GM12865 (cell line): ENCODE measurements around the gene MCF2L.

Experiments
- DNase-seq: peaks from one replicate; pipeline ENCODE4 v3.0.0; 2010; ENCODE audit warnings: low read depth
- H3K4me3 ChIP-seq: 2 replicates; pipeline ENCODE4 v1.5.1; 2011; ENCODE audit warnings: mild to moderate bottlenecking, low read depth, low read length, control low read depth
- CTCF ChIP-seq: IDR thresholded peaks from 2 replicates; pipeline ENCODE4 v1.5.1; 2011; ENCODE audit warnings: low read length, control low read depth, low read depth, inconsistent platforms; ENCODE audit not compliant: insufficient read depth; ENCODE audit errors: missing control alignments

The MCF2L gene

GRCh38 chr13:113114511-113115362, 145.7 kb downstream of the MCF2L start:
- no peak for DNase-seq
- no peak overlapping the region for H3K4me3 ChIP-seq
- no peak for TF ChIP-seq CTCF

DNA sequence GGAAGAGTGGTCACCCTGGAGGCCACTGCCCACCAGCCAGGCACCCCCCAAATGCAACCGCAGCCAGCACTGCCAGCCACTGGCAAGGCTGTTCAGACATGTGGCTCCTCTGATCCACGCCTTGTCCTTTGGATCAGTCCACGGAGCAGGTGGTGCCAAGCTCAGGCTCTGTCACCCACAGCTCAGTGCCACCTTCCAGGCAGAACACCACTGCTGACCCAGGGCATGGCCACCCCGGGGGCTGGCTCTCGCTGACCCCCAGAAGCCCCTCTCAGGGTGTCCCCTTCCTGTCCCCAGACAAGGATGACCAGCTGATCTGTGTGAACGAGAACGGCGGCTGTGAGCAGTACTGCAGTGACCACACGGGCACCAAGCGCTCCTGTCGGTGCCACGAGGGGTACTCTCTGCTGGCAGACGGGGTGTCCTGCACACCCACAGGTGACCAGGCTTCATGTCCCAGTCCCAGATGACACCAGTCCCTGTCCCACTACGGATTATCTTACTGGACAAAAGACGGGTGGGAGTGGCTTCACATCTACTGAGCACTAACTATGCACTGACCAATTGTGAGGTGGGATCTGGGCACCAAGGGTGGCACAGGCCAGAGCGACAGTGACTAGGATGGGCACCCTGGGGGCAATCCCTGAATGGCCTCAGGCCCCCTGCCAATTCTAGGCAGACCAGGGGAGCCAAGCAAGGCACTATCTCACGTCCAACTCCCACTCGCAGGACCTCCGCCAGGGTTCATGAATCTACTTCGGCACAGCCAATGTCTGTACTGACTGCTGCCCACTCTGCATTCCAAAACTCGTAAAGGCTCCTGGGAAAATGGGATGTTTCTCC, 146.6 kb downstream of the MCF2L start:
- no peak for DNase-seq
- H3K4me3 ChIP-seq: no peak overlapping the region
- TF ChIP-seq CTCF: no peak

DNA sequence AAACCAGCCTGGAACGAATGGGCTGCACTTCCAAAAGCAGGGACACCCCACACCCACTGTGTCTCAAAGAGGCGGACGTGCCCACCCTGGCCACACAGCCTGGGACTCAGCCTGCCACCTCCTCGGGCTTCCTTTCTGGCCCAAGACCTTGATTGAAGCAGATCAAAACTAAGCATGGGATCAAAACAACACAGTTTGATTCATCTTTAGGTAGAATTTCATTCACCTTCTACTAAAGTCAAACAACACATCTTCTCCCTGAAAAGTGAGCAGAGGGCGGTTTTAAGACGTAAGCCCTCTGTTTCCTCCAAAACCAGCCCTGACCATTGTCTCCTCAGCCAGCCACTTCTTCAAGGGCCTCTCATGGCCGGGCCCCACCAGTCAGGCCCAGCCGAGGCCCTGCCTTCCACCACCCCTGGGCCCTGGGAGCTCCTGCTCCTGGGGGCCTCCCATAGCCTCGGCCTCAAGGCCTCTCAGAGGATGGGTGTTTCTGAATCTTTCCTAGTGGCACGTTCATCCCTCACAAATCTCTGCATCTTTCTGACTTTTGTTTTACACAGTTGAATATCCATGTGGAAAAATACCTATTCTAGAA, 147.3 kb downstream of the MCF2L start:
- no peak for TF ChIP-seq CTCF
- no peak for DNase-seq
- H3K4me3 ChIP-seq: no peak overlapping the region

GRCh38 chr13:113116871-113117271, 147.9 kb downstream of the MCF2L start:
- DNase-seq: no peak
- no peak for TF ChIP-seq CTCF
- no peak overlapping the region for H3K4me3 ChIP-seq

DNA sequence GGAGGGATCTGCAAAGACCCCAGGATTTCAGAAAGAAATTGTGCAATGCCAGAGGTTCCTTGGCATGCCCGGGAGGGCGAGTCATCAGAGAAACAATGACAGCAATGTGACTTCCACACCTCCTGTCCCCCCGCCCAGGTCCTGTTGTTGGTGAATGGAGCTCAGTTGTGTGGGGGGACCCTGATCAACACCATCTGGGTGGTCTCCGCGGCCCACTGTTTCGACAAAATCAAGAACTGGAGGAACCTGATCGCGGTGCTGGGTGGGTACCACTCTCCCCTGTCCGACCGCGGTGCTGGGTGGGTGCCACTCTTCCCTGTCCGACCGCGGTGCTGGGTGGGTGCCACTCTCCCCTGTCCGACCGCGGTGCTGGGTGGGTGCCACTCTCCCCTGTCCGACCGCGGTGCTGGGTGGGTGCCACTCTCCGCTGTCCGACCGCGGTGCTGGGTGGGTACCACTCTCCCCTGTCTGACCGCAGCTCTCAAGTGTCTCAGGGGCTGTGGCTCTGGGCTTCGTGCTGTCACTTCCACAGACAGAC, 148.4 kb downstream of the MCF2L start:
- DNase-seq: no peak

DNA sequence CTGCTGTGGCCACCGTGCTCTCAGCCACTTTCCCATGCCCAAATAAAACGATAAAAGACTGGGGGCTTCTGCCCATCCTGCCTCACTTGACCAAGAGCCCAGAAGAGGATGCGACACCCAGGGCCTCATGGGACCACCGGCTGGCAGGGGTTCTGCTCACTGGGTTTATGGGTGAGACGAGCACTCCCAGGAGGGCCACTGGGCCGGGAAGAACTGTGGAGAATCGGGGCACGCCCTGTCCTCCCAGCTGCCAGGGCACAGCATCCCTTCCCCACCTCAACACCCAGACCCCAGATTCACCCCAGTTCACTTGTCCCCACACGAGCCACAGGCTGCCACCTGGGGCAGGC, 148.9 kb downstream of the MCF2L start:
- TF ChIP-seq CTCF: no peak
- H3K4me3 ChIP-seq: no peak overlapping the region
- no peak for DNase-seq

More for the DNA sequence above, 148.4 kb downstream of the MCF2L start:
- TF ChIP-seq CTCF: no peak
- H3K4me3 ChIP-seq: no peak overlapping the region
